HEK293 (cell line): ENCODE data around the gene FGF8.
A peak's percentile ranks its signal among the peaks of the same experiment; 100 is the strongest.

ENCODE experiments used
- CTCF ChIA-PET: fragments of 350-600 bp; formaldehyde crosslinking; extraction: SDS; loops from one replicate; lab custom pipeline; 2021; ENCODE audit warnings: antibody characterized with exemption; lab: Yijun Ruan, JAX
- POLR2A ChIA-PET: fragments of 300-600 bp; formaldehyde crosslinking; extraction: SDS; loops from one replicate; lab custom pipeline; 2020; ENCODE audit warnings: antibody characterized with exemption, inconsistent platforms; lab: Yijun Ruan, JAX
- H3K27ac ChIP-seq: fragments of 200-500 bp; sonication (Bioruptor generic); 2 replicates; pipeline ENCODE4 v1.5.1; 2014; ENCODE audit warnings: low read depth, low read length, control low read depth, inconsistent platforms; ENCODE audit errors: extremely low read depth
- H3K36me3 ChIP-seq, 2 experiments: fragments of 200-500 bp in 1 of 2; sonication (Bioruptor generic) in 1 of 2; 1 replicate in 1 of 2; 2 replicates in 1 of 2; pipeline ENCODE4 v1.5.1; 2014 to 2017; ENCODE audit warnings: inconsistent platforms in 2 of 2, low read length in 2 of 2; ENCODE audit not compliant: control insufficient read depth in 2 of 2, insufficient read depth in 1 of 2
- H3K4me1 ChIP-seq: fragments of 200-500 bp; sonication (Bioruptor generic); 2 replicates; pipeline ENCODE4 v1.5.1; 2014; ENCODE audit warnings: mild to moderate bottlenecking, low read length, inconsistent platforms; ENCODE audit not compliant: control insufficient read depth, insufficient read depth
- H3K4me3 ChIP-seq: 2 replicates; pipeline ENCODE4 v1.5.1; 2011; ENCODE audit warnings: low read depth, mild to moderate bottlenecking, control low read depth, low read length, moderate library complexity
- H3K9me3 ChIP-seq: fragments of 200-500 bp; sonication (Bioruptor generic); 2 replicates; pipeline ENCODE4 v1.5.1; 2014; ENCODE audit warnings: low read depth, low read length, inconsistent platforms; ENCODE audit not compliant: control insufficient read depth, insufficient read depth
- EGR2 ChIP-seq: fragments of 450-650 bp; formaldehyde crosslinking; IDR thresholded peaks from 2 replicates; pipeline ENCODE4 v1.5.1; 2016; ENCODE audit warnings: low read depth, missing biosample characterization, missing genetic modification characterization
- FEZF1 ChIP-seq: fragments of 450-650 bp; formaldehyde crosslinking; IDR thresholded peaks from 2 replicates; pipeline ENCODE4 v1.5.1; 2016; ENCODE audit warnings: missing biosample characterization, missing genetic modification characterization
- GFI1B ChIP-seq: fragments of 450-650 bp; formaldehyde crosslinking; IDR thresholded peaks from 2 replicates; pipeline ENCODE4 v1.5.1; 2016; ENCODE audit warnings: missing biosample characterization, missing genetic modification characterization
- GLIS2 ChIP-seq: fragments of 450-650 bp; formaldehyde crosslinking; IDR thresholded peaks from 2 replicates; pipeline ENCODE4 v1.5.1; 2016; ENCODE audit warnings: missing biosample characterization, missing genetic modification characterization
- KLF10 ChIP-seq: fragments of 450-650 bp; IDR thresholded peaks from 2 replicates; pipeline ENCODE4 v1.5.1; 2018; ENCODE audit warnings: missing biosample characterization, mild to moderate bottlenecking, missing genetic modification characterization
- SETDB1 ChIP-seq: IDR thresholded peaks from one replicate; pipeline ENCODE4 v1.6.1; 2017; ENCODE audit warnings: mild to moderate bottlenecking, low read length, moderate library complexity, mixed read lengths; ENCODE audit not compliant: insufficient read length
- SP7 ChIP-seq: fragments of 450-650 bp; formaldehyde crosslinking; IDR thresholded peaks from 2 replicates; pipeline ENCODE4 v1.5.1; 2016; ENCODE audit warnings: missing biosample characterization, missing genetic modification characterization
- YY1 ChIP-seq: fragments of 450-650 bp; formaldehyde crosslinking; IDR thresholded peaks from 2 replicates; pipeline ENCODE4 v1.5.1; 2018; ENCODE audit warnings: missing biosample characterization, missing genetic modification characterization
- ZBTB44 ChIP-seq: fragments of 450-650 bp; IDR thresholded peaks from 2 replicates; pipeline ENCODE4 v1.5.1; 2018; ENCODE audit warnings: missing biosample characterization, mild to moderate bottlenecking, missing genetic modification characterization
- ZEB2 ChIP-seq: fragments of 450-650 bp; formaldehyde crosslinking; IDR thresholded peaks from 2 replicates; pipeline ENCODE4 v1.5.1; 2016; ENCODE audit warnings: missing biosample characterization, missing genetic modification characterization
- ZFHX2 ChIP-seq: fragments of 450-650 bp; formaldehyde crosslinking; conservative IDR thresholded peaks from 2 replicates; pipeline ENCODE4 v1.5.1; 2016; ENCODE audit warnings: missing biosample characterization, missing genetic modification characterization
- ZFP41 ChIP-seq: fragments of 450-650 bp; formaldehyde crosslinking; IDR thresholded peaks from 2 replicates; pipeline ENCODE4 v1.5.1; 2016; ENCODE audit warnings: missing biosample characterization, missing genetic modification characterization, borderline replicate concordance
- ZNF114 ChIP-seq: fragments of 450-650 bp; formaldehyde crosslinking; IDR thresholded peaks from 2 replicates; pipeline ENCODE4 v1.5.0; 2017; ENCODE audit warnings: missing biosample characterization, missing genetic modification characterization
- ZNF121 ChIP-seq: fragments of 450-650 bp; formaldehyde crosslinking; IDR thresholded peaks from 2 replicates; pipeline ENCODE4 v1.5.1; 2016; ENCODE audit warnings: missing biosample characterization, missing genetic modification characterization
- ZNF132 ChIP-seq: fragments of 450-650 bp; formaldehyde crosslinking; IDR thresholded peaks from 2 replicates; pipeline ENCODE4 v1.5.1; 2017; ENCODE audit warnings: missing biosample characterization, missing genetic modification characterization, borderline replicate concordance
- ZNF155 ChIP-seq: fragments of 450-650 bp; formaldehyde crosslinking; IDR thresholded peaks from 2 replicates; pipeline ENCODE4 v1.5.1; 2016; ENCODE audit warnings: missing biosample characterization, missing genetic modification characterization
- ZNF184 ChIP-seq: fragments of 450-650 bp; IDR thresholded peaks from 2 replicates; pipeline ENCODE4 v1.5.1; 2018; ENCODE audit warnings: missing biosample characterization, mild to moderate bottlenecking, missing genetic modification characterization
- ZNF211 ChIP-seq: fragments of 450-650 bp; formaldehyde crosslinking; IDR thresholded peaks from 2 replicates; pipeline ENCODE4 v1.5.1; 2016; ENCODE audit warnings: low read depth, missing biosample characterization, missing genetic modification characterization
- ZNF335 ChIP-seq: fragments of 450-650 bp; formaldehyde crosslinking; conservative IDR thresholded peaks from 2 replicates; pipeline ENCODE4 v1.5.1; 2016; ENCODE audit warnings: missing biosample characterization, missing genetic modification characterization
- ZNF341 ChIP-seq: fragments of 450-650 bp; formaldehyde crosslinking; IDR thresholded peaks from 2 replicates; pipeline ENCODE4; 2016; ENCODE audit warnings: low read depth, missing biosample characterization, missing genetic modification characterization
- ZNF423 ChIP-seq: fragments of 450-650 bp; formaldehyde crosslinking; IDR thresholded peaks from 2 replicates; pipeline ENCODE4 v1.5.1; 2016; ENCODE audit warnings: missing biosample characterization, missing genetic modification characterization
- ZNF561 ChIP-seq: fragments of 450-650 bp; IDR thresholded peaks from 2 replicates; pipeline ENCODE4 v1.5.1; 2018; ENCODE audit warnings: missing biosample characterization, missing genetic modification characterization, borderline replicate concordance
- ZNF580 ChIP-seq: fragments of 450-650 bp; formaldehyde crosslinking; IDR thresholded peaks from 2 replicates; pipeline ENCODE4 v1.5.1; 2016; ENCODE audit warnings: missing biosample characterization, missing genetic modification characterization
- ZNF623 ChIP-seq: fragments of 450-650 bp; formaldehyde crosslinking; IDR thresholded peaks from 2 replicates; pipeline ENCODE4 v1.5.1; 2016; ENCODE audit warnings: missing biosample characterization, missing genetic modification characterization
- ZNF843 ChIP-seq: fragments of 450-650 bp; formaldehyde crosslinking; IDR thresholded peaks from 2 replicates; pipeline ENCODE4 v1.5.1; 2016; ENCODE audit warnings: missing biosample characterization, missing genetic modification characterization
- ZSCAN30 ChIP-seq: fragments of 450-650 bp; IDR thresholded peaks from 2 replicates; pipeline ENCODE4 v1.5.1; 2018; ENCODE audit warnings: missing biosample characterization, mild to moderate bottlenecking, missing genetic modification characterization, moderate library complexity
- TF ChIP-seq, protein P1 (sequence below): fragments of 450-650 bp; formaldehyde crosslinking; IDR thresholded peaks from 2 replicates; pipeline ENCODE4 v1.5.1; 2017; ENCODE audit warnings: missing biosample characterization, missing genetic modification characterization
- TF ChIP-seq, protein P2 (sequence below): fragments of 450-650 bp; formaldehyde crosslinking; IDR thresholded peaks from 2 replicates; pipeline ENCODE4 v1.5.1; 2016; ENCODE audit warnings: missing biosample characterization, missing genetic modification characterization
- TF ChIP-seq, protein P3 (sequence below): fragments of 450-650 bp; formaldehyde crosslinking; IDR thresholded peaks from 2 replicates; pipeline ENCODE4 v1.5.1; 2016; ENCODE audit warnings: missing biosample characterization, missing genetic modification characterization

Gene FGF8

DNA sequence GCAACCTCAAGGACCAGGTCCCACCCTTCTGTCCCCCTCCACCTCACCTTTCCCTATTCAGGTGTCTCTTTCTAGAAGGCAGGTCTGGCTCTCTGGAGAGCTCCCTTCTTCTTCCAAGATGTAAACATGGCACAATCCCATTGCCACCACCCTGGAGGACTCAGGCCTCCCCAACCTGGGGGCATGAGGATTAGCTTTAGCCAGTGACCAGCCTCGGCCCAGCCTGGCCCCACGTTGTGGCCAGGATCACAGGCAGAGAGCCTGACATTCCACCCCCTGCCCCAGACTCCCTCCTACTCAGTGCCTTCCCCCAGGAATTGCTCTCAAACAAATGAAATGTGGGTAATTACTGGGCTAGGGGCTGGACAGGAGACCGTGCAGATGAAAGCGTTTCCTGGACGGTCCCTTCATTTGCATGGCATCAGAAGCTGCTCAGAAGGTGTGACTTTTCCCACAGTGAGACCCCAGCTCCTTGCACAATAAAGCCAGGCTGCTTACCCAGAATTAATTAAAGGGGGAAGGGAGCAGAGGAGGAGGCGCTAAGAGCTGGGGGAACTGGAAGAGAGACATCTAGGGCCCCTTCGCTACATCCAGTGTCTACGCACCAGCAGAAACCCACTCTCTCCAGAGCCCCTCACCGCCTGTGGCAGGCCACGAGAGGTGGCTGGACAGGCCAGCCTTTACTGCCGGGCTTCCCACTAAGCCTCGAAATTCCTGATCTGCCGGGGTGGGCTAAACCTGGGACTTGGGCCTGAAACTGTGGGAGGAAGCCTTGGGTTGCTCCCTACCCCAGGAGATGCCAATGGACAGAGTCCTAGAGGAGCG lies 7.7 kb downstream of the FGF8 start:
- no peaks in the 10 kb centered on the region for H3K36me3 ChIP-seq
- H3K27ac ChIP-seq = peak overlapping the region; percentile 20; the same call in 1 of the 2 replicates
- CTCF ChIA-PET = interaction anchor here (3.4 kb wide), 1 partner anchor 13 kb away, joined by 16 read pairs; no protein-coding TSS in a partner anchor
- TF ChIP-seq ZNF155 (tag by site-specific recombination) (no peak), SETDB1 (no peak), ZFHX2 (tag by site-specific recombination) (peak; percentile 17; the same call in 1 of the 2 replicates), YY1 (tag by site-specific recombination) (no peak), ZNF623 (no peak), ZNF184 (no peak), ZNF211 (tag by site-specific recombination) (no peak), ZNF132 (tag by site-specific recombination) (no peak)
- peaks cover 9% of the 10 kb centered on the region; the same call in 1 of the 2 replicates for H3K4me1 ChIP-seq
- H3K4me3 ChIP-seq = no peak overlapping the region
- POLR2A ChIA-PET = interaction anchor here (0.6 kb wide), 1 partner anchor 222 kb away, joined by 5 read pairs; no protein-coding TSS in a partner anchor
- H3K9me3 ChIP-seq = no peaks in the 10 kb centered on the region

DNA sequence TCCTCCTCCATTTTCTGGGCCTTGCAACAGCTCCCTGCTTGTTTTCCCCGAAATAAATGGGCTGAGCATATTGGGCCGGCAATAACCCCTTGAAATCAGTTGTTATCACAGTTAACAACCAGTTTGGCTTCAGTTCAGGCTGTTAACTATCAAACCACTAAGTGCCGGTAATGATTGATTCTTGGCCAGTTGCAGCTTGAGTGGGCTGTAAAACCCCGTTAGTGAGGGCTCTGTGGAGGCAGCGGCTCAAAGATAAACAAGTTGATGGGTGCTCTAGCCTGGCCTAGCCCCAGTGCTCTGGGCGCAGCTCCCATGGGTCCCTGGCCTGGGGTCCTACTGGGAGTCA lies 8.3 kb downstream of the FGF8 start:
- no peaks in the 10 kb centered on the region for H3K9me3 ChIP-seq
- ChIA-PET CTCF (interaction anchor here (3.4 kb wide), 1 partner anchor 14 kb away, joined by 16 read pairs; no protein-coding TSS in a partner anchor), POLR2A (no interaction called here)
- no peak overlapping the region; the same call in 1 of the 2 replicates for H3K27ac ChIP-seq
- H3K4me3 ChIP-seq = no peak overlapping the region
- peaks cover 9% of the 10 kb centered on the region; the same call in 1 of the 2 replicates for H3K4me1 ChIP-seq
- no peaks in the 10 kb centered on the region for H3K36me3 ChIP-seq
- TF ChIP-seq SP7 (tag by site-specific recombination) = peak; percentile 89
- TF ChIP-seq ZSCAN30 (tag by site-specific recombination) = peak; percentile 69
- TF ChIP-seq GFI1B (tag by site-specific recombination) = peak; percentile 65; the same call in 1 of the 2 replicates
- TF ChIP-seq, protein P1, sequence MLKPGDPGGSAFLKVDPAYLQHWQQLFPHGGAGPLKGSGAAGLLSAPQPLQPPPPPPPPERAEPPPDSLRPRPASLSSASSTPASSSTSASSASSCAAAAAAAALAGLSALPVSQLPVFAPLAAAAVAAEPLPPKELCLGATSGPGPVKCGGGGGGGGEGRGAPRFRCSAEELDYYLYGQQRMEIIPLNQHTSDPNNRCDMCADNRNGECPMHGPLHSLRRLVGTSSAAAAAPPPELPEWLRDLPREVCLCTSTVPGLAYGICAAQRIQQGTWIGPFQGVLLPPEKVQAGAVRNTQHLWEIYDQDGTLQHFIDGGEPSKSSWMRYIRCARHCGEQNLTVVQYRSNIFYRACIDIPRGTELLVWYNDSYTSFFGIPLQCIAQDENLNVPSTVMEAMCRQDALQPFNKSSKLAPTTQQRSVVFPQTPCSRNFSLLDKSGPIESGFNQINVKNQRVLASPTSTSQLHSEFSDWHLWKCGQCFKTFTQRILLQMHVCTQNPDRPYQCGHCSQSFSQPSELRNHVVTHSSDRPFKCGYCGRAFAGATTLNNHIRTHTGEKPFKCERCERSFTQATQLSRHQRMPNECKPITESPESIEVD (tag by site-specific recombination) = peak; percentile 68; the same call in 1 of the 2 replicates
- TF ChIP-seq KLF10 (tag by site-specific recombination) = no peak
- TF ChIP-seq ZNF114 = no peak
- peak; percentile 86 for TF ChIP-seq ZNF580 (tag by site-specific recombination)
- TF ChIP-seq ZNF335 (tag by site-specific recombination) = 0 out of 2 replicates have a peak, but pooled peaks have one; percentile 43
- 0 out of 2 replicates have a peak, but pooled peaks have one; percentile 17 for TF ChIP-seq GLIS2 (tag by site-specific recombination)
- TF ChIP-seq ZBTB44 (tag by site-specific recombination) = 0 out of 2 replicates have a peak, but pooled peaks have one; percentile 33
- TF ChIP-seq ZNF121 (tag by site-specific recombination) = peak; percentile 46; the same call in 1 of the 2 replicates
- TF ChIP-seq, protein P2, sequence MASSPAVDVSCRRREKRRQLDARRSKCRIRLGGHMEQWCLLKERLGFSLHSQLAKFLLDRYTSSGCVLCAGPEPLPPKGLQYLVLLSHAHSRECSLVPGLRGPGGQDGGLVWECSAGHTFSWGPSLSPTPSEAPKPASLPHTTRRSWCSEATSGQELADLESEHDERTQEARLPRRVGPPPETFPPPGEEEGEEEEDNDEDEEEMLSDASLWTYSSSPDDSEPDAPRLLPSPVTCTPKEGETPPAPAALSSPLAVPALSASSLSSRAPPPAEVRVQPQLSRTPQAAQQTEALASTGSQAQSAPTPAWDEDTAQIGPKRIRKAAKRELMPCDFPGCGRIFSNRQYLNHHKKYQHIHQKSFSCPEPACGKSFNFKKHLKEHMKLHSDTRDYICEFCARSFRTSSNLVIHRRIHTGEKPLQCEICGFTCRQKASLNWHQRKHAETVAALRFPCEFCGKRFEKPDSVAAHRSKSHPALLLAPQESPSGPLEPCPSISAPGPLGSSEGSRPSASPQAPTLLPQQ = 0 out of 2 replicates have a peak, but pooled peaks have one; percentile 54
- TF ChIP-seq ZFHX2 (tag by site-specific recombination) = peak; percentile 57
- TF ChIP-seq, protein P3, sequence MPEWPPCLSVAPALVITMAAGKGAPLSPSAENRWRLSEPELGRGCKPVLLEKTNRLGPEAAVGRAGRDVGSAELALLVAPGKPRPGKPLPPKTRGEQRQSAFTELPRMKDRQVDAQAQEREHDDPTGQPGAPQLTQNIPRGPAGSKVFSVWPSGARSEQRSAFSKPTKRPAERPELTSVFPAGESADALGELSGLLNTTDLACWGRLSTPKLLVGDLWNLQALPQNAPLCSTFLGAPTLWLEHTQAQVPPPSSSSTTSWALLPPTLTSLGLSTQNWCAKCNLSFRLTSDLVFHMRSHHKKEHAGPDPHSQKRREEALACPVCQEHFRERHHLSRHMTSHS (tag by site-specific recombination) = peak; percentile 92
- peak; percentile 99 for TF ChIP-seq FEZF1 (tag by site-specific recombination)
- TF ChIP-seq EGR2 (tag by site-specific recombination) = peak; percentile 73; the same call in 1 of the 2 replicates
- TF ChIP-seq ZNF423 (tag by site-specific recombination) = peak; percentile 97
- TF ChIP-seq ZNF341 = 0 out of 2 replicates have a peak, but pooled peaks have one; percentile 12
- peak; percentile 80 for TF ChIP-seq ZEB2 (tag by site-specific recombination)
- TF ChIP-seq ZNF561 (tag by site-specific recombination) = no peak
- peak; percentile 91 for TF ChIP-seq ZNF843
- no peak for TF ChIP-seq ZFP41
